HG03442 (cell line): Measurements from ENCODE around the gene OR4K2.
"Not testable (repeated sequence)": the region's sequence is repeated elsewhere in the genome, so short reads cannot be mapped to it uniquely, and the experiment has no call there.

Experiments
- ATAC-seq: cut with Tn5 transposase; IDR thresholded peaks from one replicate; pipeline ENCODE4 v1.9.1; 2021; ENCODE audit warnings: mild to moderate bottlenecking, moderate library complexity; ENCODE audit not compliant: unreplicated experiment

The OR4K2 gene

GRCh38 chr14:19874842-19875241, at the start of gene OR4K2:
Gene OR4K2, plus strand, starts transcription at chr14:19875142. Its CDS starts 1,126 bp downstream, at chr14:19876268.
- ATAC-seq = no peak

GRCh38 chr14:19827626-19828244, 47.2 kb upstream of the OR4K2 start:
- ATAC-seq = not testable (repeated sequence)

- no peak for ATAC-seq
These were observed 46.6 kb upstream of the OR4K2 start for GRCh38 chr14:19828314-19828713.

- not testable (repeated sequence) for ATAC-seq
These were observed 40.6 kb upstream of the OR4K2 start for GRCh38 chr14:19834203-19834848.

- no peak for ATAC-seq
These were observed 36.5 kb upstream of the OR4K2 start for GRCh38 chr14:19838433-19838832.

- ATAC-seq = no peak
These were observed 23.6 kb upstream of the OR4K2 start for GRCh38 chr14:19851365-19851764.

GRCh38 chr14:19866061-19866669, 8.8 kb upstream of the OR4K2 start:
- ATAC-seq = not testable (repeated sequence)

GRCh38 chr14:19873178-19873577, 1.8 kb upstream of the OR4K2 start:
- no peak for ATAC-seq

GRCh38 chr14:19878029-19878642, 3.2 kb downstream of the OR4K2 start:
- ATAC-seq = no peak

GRCh38 chr14:19895282-19895681, 20.3 kb downstream of the OR4K2 start:
- no peak for ATAC-seq

GRCh38 chr14:19900999-19901398, 26.1 kb downstream of the OR4K2 start:
- no peak for ATAC-seq

GRCh38 chr14:19902409-19902808, 27.5 kb downstream of the OR4K2 start:
- no peak for ATAC-seq

GRCh38 chr14:19906665-19907064, 31.7 kb downstream of the OR4K2 start:
- no peak for ATAC-seq

GRCh38 chr14:19911114-19911513, 36.2 kb downstream of the OR4K2 start:
- no peak for ATAC-seq

- no peak for ATAC-seq
These were observed 42.3 kb downstream of the OR4K2 start for GRCh38 chr14:19917243-19917642.

GRCh38 chr14:19917955-19918518, 43.1 kb downstream of the OR4K2 start:
- ATAC-seq = no peak

GRCh38 chr14:19918553-19919264, 43.8 kb downstream of the OR4K2 start:
- ATAC-seq = no peak

GRCh38 chr14:19920021-19920657, 45.2 kb downstream of the OR4K2 start, which contains the start of gene OR4K5:
Gene OR4K5, plus strand, starts transcription at chr14:19920607. Its CDS starts 0 bp downstream, at chr14:19920607.
- ATAC-seq = no peak

GRCh38 chr14:19930617-19931016, 55.7 kb downstream of the OR4K2 start, which contains the start of gene OR4K1:
Gene OR4K1, plus strand, starts transcription at chr14:19930917. Its CDS starts 4,750 bp downstream, at chr14:19935667.
- ATAC-seq = no peak
